Thyroid gland (tissue), 4 donors: Measurements from ENCODE around the gene IFNLR1. TPM values are rescaled to one million over a fixed set of nuclear protein-coding genes. Genes with fewer than 3 reads are reported as not detected.

Experiments
- DNase-seq, 2 donors: peaks; one replicate each; pipeline ENCODE4 v3.0.0-alpha.2; 2019
- H3K27ac ChIP-seq, 3 donors: fragments of 200-600 bp; sonication (generic); 1 replicate in 2 of 3; 2 replicates in 1 of 3; pipeline ENCODE4 v1.5.1; 2016 to 2019; ENCODE audit warnings: mild to moderate bottlenecking in 1 of 3, moderate library complexity in 1 of 3
- H3K27me3 ChIP-seq: fragments of 200-600 bp; sonication (generic); one replicate; pipeline ENCODE4 v1.5.1; 2019
- H3K36me3 ChIP-seq, 2 donors: fragments of 200-600 bp; sonication (generic); one replicate each; pipeline ENCODE4 v1.5.1; 2016 to 2019
- H3K4me1 ChIP-seq, 2 donors: fragments of 200-600 bp; sonication (generic); one replicate each; pipeline ENCODE4 v1.5.1; 2017 to 2019
- H3K4me3 ChIP-seq, 3 donors: fragments of 200-600 bp; sonication (generic); replicated peaks in 1 of 3; 1 replicate in 2 of 3; 2 replicates in 1 of 3; pipeline ENCODE4 v1.5.1; 2016; ENCODE audit warnings: mild to moderate bottlenecking in 1 of 3
- H3K9me3 ChIP-seq: fragments of 200-600 bp; sonication (generic); one replicate; pipeline ENCODE4 v1.5.1; 2017
- CTCF ChIP-seq, 6 experiments: fragments of 200-600 bp in 3 of 6; fragments of 450-650 bp in 3 of 6; sonication (generic) in 3 of 6; IDR thresholded peaks; one replicate each; pipeline ENCODE4 v1.5.1; 2016 to 2019; ENCODE audit warnings: antibody characterized with exemption in 6 of 6, mild to moderate bottlenecking in 2 of 6, inconsistent platforms in 1 of 6, moderate library complexity in 1 of 6
- POLR2A ChIP-seq, 2 donors: fragments of 450-650 bp; IDR thresholded peaks; one replicate each; pipeline ENCODE4 v1.6.1; 2017; ENCODE audit warnings: antibody characterized with exemption in 2 of 2, mild to moderate bottlenecking in 2 of 2, moderate library complexity in 1 of 2
- WGBS, 2 donors: methylation state at CpG; one replicate each; pipeline ENCODE4 v1.1.5; 2017; 5-methylcytosine and 5-hydroxymethylcytosine counted together
- intact Hi-C: fragments of 100-400 bp; cut with DNase I; formaldehyde crosslinking; loops from one replicate; pipeline ENCODE4 v1.15.1; 2023
- total RNA-seq, 4 donors: library from RNA; depleted of rRNA; stranded (reverse); fragments of >200 nt; gene quantifications; one replicate each; pipeline ENCODE4 v1.2.3, GENCODE V29; 2016

Gene IFNLR1
- total RNA-seq, 4 donors from 2014 or later: 4.7 to 9.3 (median 6.1) TPM

- no peak overlapping the region for H3K4me3 ChIP-seq
- intact Hi-C loops: no loop called here
- no peaks in the 10 kb centered on the region for H3K36me3 ChIP-seq
- 81 to 92% methylated on average over 14 to 16 of the region's 22 CpGs for WGBS, 2 donors
- H3K9me3 ChIP-seq: no peaks in the 10 kb centered on the region
- no peaks in the 10 kb centered on the region for H3K27me3 ChIP-seq
- no peak for TF ChIP-seq POLR2A (IDR thresholded peaks at IDR 0.05)
- no peak for TF ChIP-seq CTCF (IDR thresholded peaks at IDR 0.05)
- H3K27ac ChIP-seq: no peak overlapping the region
- DNase-seq: no peak
- peaks cover 5 to 26% of the 10 kb centered on the region in 2 donors for H3K4me1 ChIP-seq
Observed at GRCh38 chr1:24108334-24109165, 78.5 kb downstream of the IFNLR1 start.

GRCh38 chr1:24107462-24108138 is 79.5 kb downstream of the IFNLR1 start:
- Histone ChIP-seq H3K4me1 (peaks cover 5 to 29% of the 10 kb centered on the region in 2 donors), H3K4me3 (no peak overlapping the region), H3K9me3 (no peaks in the 10 kb centered on the region), H3K27me3 (no peaks in the 10 kb centered on the region), H3K36me3 (no peaks in the 10 kb centered on the region), H3K27ac (no peak overlapping the region)
- intact Hi-C loops: no loop called here
- TF ChIP-seq POLR2A (IDR thresholded peaks at IDR 0.05) (no peak), CTCF (IDR thresholded peaks at IDR 0.05) (no peak)
- no peak for DNase-seq
- 83 to 89% methylated on average over 8 to 17 of the region's 18 CpGs for WGBS, 2 donors

GRCh38 chr1:24105368-24106160 is 81.5 kb downstream of the IFNLR1 start:
- no peak for TF ChIP-seq CTCF (IDR thresholded peaks at IDR 0.05)
- TF ChIP-seq POLR2A (IDR thresholded peaks at IDR 0.05): no peak
- Histone ChIP-seq H3K4me1 (peaks cover 0 to 12% of the 10 kb centered on the region in 2 donors), H3K9me3 (no peaks in the 10 kb centered on the region), H3K27me3 (no peaks in the 10 kb centered on the region), H3K36me3 (no peaks in the 10 kb centered on the region), H3K4me3 (no peak overlapping the region), H3K27ac (no peak overlapping the region)
- intact Hi-C loops: no loop called here
- no peak for DNase-seq
- WGBS, 2 donors: 87 to 92% methylated on average over 13 to 19 of the region's 19 CpGs

- peaks cover 0 to 10% of the 10 kb centered on the region in 2 donors for H3K4me1 ChIP-seq
- no peak for DNase-seq
- no peak for TF ChIP-seq POLR2A (IDR thresholded peaks at IDR 0.05)
- H3K9me3 ChIP-seq: no peaks in the 10 kb centered on the region
- no peak overlapping the region for H3K27ac ChIP-seq
- no peak overlapping the region for H3K4me3 ChIP-seq
- whole genome bisulfite sequencing, 2 donors: 93 to 100% methylated on average over 5 to 7 of the region's 7 CpGs
- intact Hi-C loops: no loop called here
- no peaks in the 10 kb centered on the region for H3K36me3 ChIP-seq
- H3K27me3 ChIP-seq: no peaks in the 10 kb centered on the region
Observed at GRCh38 chr1:24104854-24105253, 82.2 kb downstream of the IFNLR1 start.

Other genes with a start within 250 kb of the IFNLR1 start
- gene PNRC2, start 227.5 kb downstream of the IFNLR1 start, total RNA-seq: 100 to 1,000 TPM; 147 to 211 (median 186) TPM
- gene SRSF10, start 207.0 kb downstream of the IFNLR1 start, total RNA-seq: 100 to 1,000 TPM; 158 to 193 (median 172) TPM
- under 1 TPM in 2 of 4 donors, not detected in 2; 0.11 to 0.54 TPM for gene MYOM3, start 75.2 kb downstream of the IFNLR1 start, total RNA-seq
- 1 to 10 TPM in 1 of 4 donors, not detected in 3; 1.1 TPM for gene IL22RA1, start 44.1 kb downstream of the IFNLR1 start, total RNA-seq
- gene GRHL3, start 132.1 kb upstream of the IFNLR1 start, total RNA-seq: under 1 TPM in 2 of 4 donors, not detected in 2; 0.11 to 0.27 TPM
- gene STPG1, start 226.5 kb upstream of the IFNLR1 start, total RNA-seq: 1 to 10 TPM; 5.2 to 8.9 (median 7.0) TPM
- 100 to 1,000 TPM in 3 of 4 donors, 10 to 100 TPM in 1; 71.2 to 145 (median 121) TPM for gene NIPAL3, start 228.5 kb upstream of the IFNLR1 start, total RNA-seq